SU-DHL-6 (cell line): ENCODE results near the gene GINS3.

Experiments
- H2AFZ ChIP-seq: fragments of 200-600 bp; sonication (generic); 2 replicates; pipeline ENCODE4 v1.6.1; 2014; ENCODE audit warnings: low read depth, mild to moderate bottlenecking, moderate library complexity, mixed read lengths, antibody characterized with exemption, low read length; ENCODE audit not compliant: severe bottlenecking
- H3F3A ChIP-seq: fragments of 200-600 bp; shearing (Covaris generic); 2 replicates; pipeline ENCODE4 v1.6.0; 2016; ENCODE audit warnings: antibody characterized with exemption, mild to moderate bottlenecking; ENCODE audit not compliant: insufficient read depth
- H3K27ac ChIP-seq: fragments of 200-600 bp; sonication (generic); 2 replicates; pipeline ENCODE4 v1.5.1; 2016; ENCODE audit warnings: low read depth, mild to moderate bottlenecking, low read length, moderate library complexity, mixed read lengths
- H3K27me3 ChIP-seq: fragments of 200-600 bp; sonication (generic), shearing (Covaris generic); 2 replicates; pipeline ENCODE4 v1.6.0; 2014; ENCODE audit warnings: mild to moderate bottlenecking, low read length
- H3K36me3 ChIP-seq: fragments of 200-600 bp; sonication (generic); 2 replicates; pipeline ENCODE4 v1.6.1; 2014; ENCODE audit warnings: mild to moderate bottlenecking, low read length, mixed read lengths
- H3K4me2 ChIP-seq: fragments of 300-600, 200-600 bp; shearing (Covaris generic), sonication (generic); 2 replicates; pipeline ENCODE4 v1.6.0; 2014; ENCODE audit warnings: low read length, low read depth, mild to moderate bottlenecking; ENCODE audit not compliant: poor library complexity, severe bottlenecking
- H3K4me3 ChIP-seq: fragments of 200-600 bp; sonication (generic); 2 replicates; pipeline ENCODE4 v1.5.1; 2014; ENCODE audit warnings: antibody characterized with exemption, low read length, mild to moderate bottlenecking, mixed read lengths; ENCODE audit not compliant: insufficient read depth, poor library complexity, severe bottlenecking
- H3K79me2 ChIP-seq: fragments of 200-600 bp; sonication (generic); 2 replicates; pipeline ENCODE4 v1.6.1; 2014; ENCODE audit warnings: mild to moderate bottlenecking, low read length, moderate library complexity; ENCODE audit not compliant: insufficient read depth
- H3K9ac ChIP-seq: fragments of 200-600 bp; sonication (generic); 2 replicates; pipeline ENCODE4 v1.7.0; 2014; ENCODE audit warnings: mild to moderate bottlenecking, low read length
- H3K9me2 ChIP-seq: fragments of 200-600 bp; sonication (generic); replicated peaks from 2 replicates; pipeline ENCODE4 v1.6.1; 2014; ENCODE audit warnings: low read length; ENCODE audit not compliant: insufficient read depth
- H3K9me3 ChIP-seq: fragments of 200-600 bp; sonication (generic); 2 replicates; pipeline ENCODE4 v1.6.1; 2014; ENCODE audit warnings: low read length, mixed read lengths; ENCODE audit not compliant: insufficient read depth
- H4K20me1 ChIP-seq: fragments of 200-600 bp; sonication (generic); 2 replicates; pipeline ENCODE4 v1.6.1; 2014; ENCODE audit warnings: low read depth, mild to moderate bottlenecking, antibody characterized with exemption, low read length, moderate library complexity, mixed read lengths
- CTCF ChIP-seq: fragments of 200-600 bp; sonication (generic); IDR thresholded peaks from one replicate; pipeline ENCODE4 v1.5.1; 2017; ENCODE audit warnings: antibody characterized with exemption, mild to moderate bottlenecking, low read length, moderate library complexity; ENCODE audit not compliant: insufficient read depth, poor library complexity, severe bottlenecking
- EZH2phosphoT487 ChIP-seq: fragments of 200-600 bp; sonication (generic), shearing (Covaris generic); conservative IDR thresholded peaks from 2 replicates; pipeline ENCODE4 v1.6.1; 2018; ENCODE audit warnings: mild to moderate bottlenecking, antibody characterized with exemption, low read length, moderate library complexity, mixed read lengths

The GINS3 gene

DNA sequence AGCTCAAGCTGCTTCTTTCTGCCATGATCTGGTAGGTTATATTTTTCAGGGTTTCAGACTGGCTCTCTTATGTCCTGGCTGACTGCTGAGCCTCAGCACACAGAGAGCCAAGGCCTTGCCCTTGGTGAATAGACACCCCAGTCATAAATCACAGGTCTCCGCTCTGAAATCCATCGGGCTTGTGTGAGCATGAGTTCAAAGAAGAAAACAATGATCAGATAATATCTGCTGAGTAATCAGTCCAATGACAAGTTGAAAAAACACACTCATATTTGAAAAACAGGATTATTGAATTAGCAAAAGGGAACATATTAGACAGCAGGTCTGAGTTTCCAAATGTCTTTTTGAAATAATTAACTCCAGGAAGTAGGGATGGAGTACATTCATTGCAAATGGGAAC lies 56.6 kb downstream of the GINS3 start:
- TF ChIP-seq EZH2phosphoT487 (no peak), CTCF (no peak)
- Histone ChIP-seq H3K4me3 (no peak overlapping the region), H3K36me3 (peaks cover 21% of the 10 kb centered on the region), H3K4me2 (no peak overlapping the region), H2AFZ (no peak overlapping the region), H3K27ac (no peak overlapping the region), H4K20me1 (no peaks in the 10 kb centered on the region; the same call in 1 of the 2 replicates), H3F3A (no peaks in the 10 kb centered on the region), H3K79me2 (0 out of 2 replicates have a peak, but pooled peaks cover 4% of the 10 kb centered on the region), H3K9ac (no peak overlapping the region), H3K9me3 (no peaks in the 10 kb centered on the region), H3K27me3 (no peaks in the 10 kb centered on the region), H3K9me2 (no peaks in the 10 kb centered on the region)

GRCh38 chr16:58449306-58449705 lies 57.0 kb downstream of the GINS3 start:
- H4K20me1 ChIP-seq, result no peaks in the 10 kb centered on the region; the same call in 1 of the 2 replicates
- H3K4me2 ChIP-seq, result no peak overlapping the region
- no peaks in the 10 kb centered on the region for H3K27me3 ChIP-seq
- H3K36me3 ChIP-seq, result peaks cover 18% of the 10 kb centered on the region
- no peaks in the 10 kb centered on the region for H3K9me2 ChIP-seq
- no peak overlapping the region for H3K27ac ChIP-seq
- no peaks in the 10 kb centered on the region for H3F3A ChIP-seq
- H3K79me2 ChIP-seq, result 0 out of 2 replicates have a peak, but pooled peaks cover 4% of the 10 kb centered on the region
- no peak overlapping the region for H3K4me3 ChIP-seq
- TF ChIP-seq EZH2phosphoT487, result no peak
- no peaks in the 10 kb centered on the region for H3K9me3 ChIP-seq
- H3K9ac ChIP-seq, result no peak overlapping the region
- H2AFZ ChIP-seq, result no peak overlapping the region

DNA sequence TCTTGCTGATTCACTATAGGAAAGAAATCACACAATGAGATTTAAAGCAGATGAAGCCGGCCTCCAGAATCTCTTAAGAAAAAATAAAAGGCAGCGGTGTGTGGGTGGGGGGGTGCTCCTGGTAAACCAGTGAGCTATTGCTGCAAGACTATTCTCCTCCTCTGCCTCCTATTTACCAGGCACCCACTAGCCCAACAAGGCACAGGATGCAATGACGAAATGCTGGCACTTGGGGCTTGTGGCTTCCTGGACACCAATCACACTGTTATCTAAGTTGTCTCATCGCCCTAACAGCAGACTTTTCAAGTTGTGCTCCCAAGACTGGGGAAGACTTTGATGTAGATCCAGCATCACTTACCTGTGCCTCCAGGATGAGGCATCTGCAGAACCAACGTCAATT lies 57.5 kb downstream of the GINS3 start:
- Histone ChIP-seq H3K4me3 (no peak overlapping the region), H3K79me2 (0 out of 2 replicates have a peak, but pooled peaks cover under 1% of the 10 kb centered on the region)
- TF ChIP-seq EZH2phosphoT487 (no peak), CTCF (no peak)

DNA sequence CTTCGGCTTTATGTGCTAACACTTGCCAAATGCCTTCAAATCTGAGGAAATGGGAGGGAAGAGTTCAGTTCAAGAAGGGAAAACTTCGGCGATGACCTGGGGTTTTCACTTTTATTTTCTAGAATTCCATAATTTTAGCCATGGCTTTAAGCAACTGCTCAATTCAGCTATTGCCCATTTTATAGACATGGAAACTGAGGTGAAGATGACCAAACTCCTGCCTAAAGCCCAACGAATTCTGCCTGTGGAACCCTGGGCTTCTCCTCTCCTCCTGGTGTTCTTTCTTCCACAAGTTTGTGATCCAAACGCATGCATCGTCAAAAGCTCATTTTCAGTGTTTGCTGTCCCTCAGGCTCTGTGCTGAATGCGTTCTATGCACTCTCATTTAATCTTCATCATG lies 58.3 kb downstream of the GINS3 start:
- no peak overlapping the region for H2AFZ ChIP-seq
- no peaks in the 10 kb centered on the region for H3K27me3 ChIP-seq
- no peaks in the 10 kb centered on the region; the same call in 1 of the 2 replicates for H4K20me1 ChIP-seq
- no peak overlapping the region for H3K4me2 ChIP-seq
- no peak overlapping the region for H3K27ac ChIP-seq
- H3F3A ChIP-seq, result no peaks in the 10 kb centered on the region
- peaks cover 15% of the 10 kb centered on the region; the same call in 1 of the 2 replicates for H3K36me3 ChIP-seq
- no peaks in the 10 kb centered on the region for H3K9me3 ChIP-seq
- H3K9ac ChIP-seq, result no peak overlapping the region
- no peaks in the 10 kb centered on the region for H3K9me2 ChIP-seq
- no peaks in the 10 kb centered on the region for H3K79me2 ChIP-seq
- TF ChIP-seq CTCF (no peak), EZH2phosphoT487 (no peak)
- no peak overlapping the region for H3K4me3 ChIP-seq

More for the DNA sequence above, 57.5 kb downstream of the GINS3 start:
- Histone ChIP-seq H3F3A (no peaks in the 10 kb centered on the region), H3K36me3 (peaks cover 15% of the 10 kb centered on the region; the same call in 1 of the 2 replicates), H3K9ac (no peak overlapping the region), H2AFZ (no peak overlapping the region), H3K9me3 (no peaks in the 10 kb centered on the region), H3K27me3 (no peaks in the 10 kb centered on the region), H3K27ac (no peak overlapping the region), H3K9me2 (no peaks in the 10 kb centered on the region), H4K20me1 (no peaks in the 10 kb centered on the region; the same call in 1 of the 2 replicates), H3K4me2 (no peak overlapping the region)
